ENCODE data around the gene IRF4. TPM values are rescaled to one million over a fixed set of nuclear protein-coding genes. Genes with fewer than 3 reads are reported as not detected.

The IRF4 gene
- total RNA-seq, 2 experiments from 2014 or later = 409 to 439 TPM

DNA sequence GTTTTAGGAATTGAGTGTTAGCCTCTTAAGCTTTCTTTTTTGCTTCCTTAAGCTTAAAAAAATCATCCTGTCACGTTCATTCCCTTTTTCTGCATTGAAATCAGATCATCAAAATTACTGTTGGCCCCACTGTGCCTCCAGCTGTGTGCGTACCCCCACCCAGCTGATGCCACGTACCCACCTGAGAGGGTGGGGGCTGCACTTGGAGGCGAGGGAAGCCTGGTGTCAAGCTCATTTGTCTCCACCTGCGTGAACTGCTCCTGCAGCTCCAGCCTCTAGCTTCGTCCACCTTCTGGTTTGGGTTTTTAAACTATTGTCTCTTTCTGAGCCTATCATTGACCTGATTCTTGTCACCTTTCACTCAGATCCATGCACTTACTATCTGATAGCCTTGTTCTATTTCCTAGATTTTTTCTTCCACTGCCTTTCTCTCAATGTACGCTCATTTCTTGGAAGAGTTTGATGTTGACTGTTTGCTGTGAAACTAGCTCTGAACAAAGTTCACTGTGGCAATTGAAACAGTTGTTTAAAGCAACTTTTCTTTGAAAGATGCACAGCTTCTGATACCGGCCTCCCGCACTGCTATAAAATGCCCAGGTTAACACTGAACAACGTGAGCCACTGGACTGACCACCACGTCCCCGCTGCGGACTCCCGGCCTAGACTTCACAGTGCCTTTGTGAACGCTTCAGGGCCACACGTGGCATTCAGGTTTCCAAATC is 30.0 kb upstream of the IRF4 start:
- TF ChIP-seq, protein P1, sequence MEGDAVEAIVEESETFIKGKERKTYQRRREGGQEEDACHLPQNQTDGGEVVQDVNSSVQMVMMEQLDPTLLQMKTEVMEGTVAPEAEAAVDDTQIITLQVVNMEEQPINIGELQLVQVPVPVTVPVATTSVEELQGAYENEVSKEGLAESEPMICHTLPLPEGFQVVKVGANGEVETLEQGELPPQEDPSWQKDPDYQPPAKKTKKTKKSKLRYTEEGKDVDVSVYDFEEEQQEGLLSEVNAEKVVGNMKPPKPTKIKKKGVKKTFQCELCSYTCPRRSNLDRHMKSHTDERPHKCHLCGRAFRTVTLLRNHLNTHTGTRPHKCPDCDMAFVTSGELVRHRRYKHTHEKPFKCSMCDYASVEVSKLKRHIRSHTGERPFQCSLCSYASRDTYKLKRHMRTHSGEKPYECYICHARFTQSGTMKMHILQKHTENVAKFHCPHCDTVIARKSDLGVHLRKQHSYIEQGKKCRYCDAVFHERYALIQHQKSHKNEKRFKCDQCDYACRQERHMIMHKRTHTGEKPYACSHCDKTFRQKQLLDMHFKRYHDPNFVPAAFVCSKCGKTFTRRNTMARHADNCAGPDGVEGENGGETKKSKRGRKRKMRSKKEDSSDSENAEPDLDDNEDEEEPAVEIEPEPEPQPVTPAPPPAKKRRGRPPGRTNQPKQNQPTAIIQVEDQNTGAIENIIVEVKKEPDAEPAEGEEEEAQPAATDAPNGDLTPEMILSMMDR (IDR thresholded peaks at IDR 0.05) = no peak
- Mint-ChIP-seq H3K9me3 (peaks cover 13% of the 10 kb centered on the region), H3K4me3 (no peak overlapping the region), H3K36me3 (ENCODE audit: low read depth) (no peaks in the 10 kb centered on the region), H3K27ac (no peak overlapping the region), H3K4me1 (ENCODE audit: low read depth) (peaks cover 8% of the 10 kb centered on the region), H3K27me3 (peaks cover 3% of the 10 kb centered on the region)
- ATAC-seq (no peak), DNase-seq (no peak)
- ChIA-PET CTCF (interaction anchor here (2.3 kb wide), 1 partner anchor 12 kb away, joined by 8 read pairs; no protein-coding TSS in a partner anchor), POLR2A (interaction anchor here (1.1 to 1.2 kb wide), 2 partner anchors 28 to 135 kb away, joined by 3 read pairs; no protein-coding TSS in a partner anchor)
- intact Hi-C loops (cut with micrococcal nuclease) = no loop called here

DNA sequence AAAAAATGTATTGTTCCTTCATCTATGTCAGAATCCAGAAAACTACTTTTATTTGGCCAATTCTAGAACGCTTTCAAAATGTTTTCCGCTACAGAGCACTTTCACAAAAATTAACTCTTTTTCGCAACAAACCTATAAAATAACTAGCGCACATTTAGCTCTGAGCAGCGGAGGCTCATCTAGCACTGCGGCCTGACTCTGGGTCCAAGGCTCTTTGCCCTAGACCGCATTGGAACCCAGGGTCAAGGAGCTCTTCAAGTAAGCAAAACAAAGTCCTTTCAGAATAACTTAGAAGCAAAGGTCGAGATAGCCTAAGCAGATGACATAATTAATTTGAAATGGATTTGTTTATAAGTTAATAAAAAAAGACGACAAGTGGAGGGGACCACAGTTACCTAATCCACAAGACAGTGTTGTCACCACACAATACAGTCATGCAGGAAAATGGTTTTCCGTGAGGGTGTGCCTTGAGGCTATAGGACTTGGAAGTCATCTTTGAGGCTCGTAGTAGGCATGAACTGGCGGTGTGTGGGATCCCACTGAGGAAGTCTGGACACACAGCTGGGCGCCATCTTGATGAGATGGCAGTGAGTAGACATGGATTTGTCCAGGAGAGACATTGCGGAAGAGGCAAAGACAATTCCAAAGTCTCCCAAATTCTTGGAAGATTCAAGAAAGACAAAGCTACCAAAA is 29.2 kb upstream of the IRF4 start:
- no peak for DNase-seq
- intact Hi-C loops (cut with micrococcal nuclease) = no loop called here
- ATAC-seq = no peak
- H3K27me3 Mint-ChIP-seq = peaks cover 3% of the 10 kb centered on the region
- TF ChIP-seq, protein P1 (IDR thresholded peaks at IDR 0.05) = no peak
- H3K36me3 Mint-ChIP-seq (ENCODE audit: low read depth) = no peaks in the 10 kb centered on the region
- ChIA-PET CTCF (no interaction called here), POLR2A (interaction anchor here (0.6 kb wide), 1 partner anchor 191 kb away, joined by 4 read pairs; no protein-coding TSS in a partner anchor)
- H3K9me3 Mint-ChIP-seq = peaks cover 13% of the 10 kb centered on the region
- no peaks in the 10 kb centered on the region for H3K4me1 Mint-ChIP-seq (ENCODE audit: low read depth)
- no peak overlapping the region for H3K27ac Mint-ChIP-seq
- no peak overlapping the region for H3K4me3 Mint-ChIP-seq

DNA sequence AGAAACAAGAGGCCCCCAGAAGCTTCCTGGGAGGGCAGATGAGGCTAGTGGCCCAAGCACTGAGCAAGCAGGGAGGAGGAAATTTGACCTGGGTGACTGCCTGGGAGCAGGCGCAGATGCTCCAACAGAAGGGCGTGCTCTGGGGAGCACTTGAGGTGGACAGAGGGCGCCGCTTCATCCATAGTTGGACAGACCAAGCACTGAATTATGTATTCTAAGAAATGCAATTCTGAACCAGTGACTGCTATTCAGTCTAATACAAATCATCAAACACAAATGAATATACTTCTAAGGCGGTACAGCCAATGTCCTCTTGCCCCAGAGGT is 28.7 kb upstream of the IRF4 start:
- intact Hi-C loops (cut with micrococcal nuclease) = no loop called here
- CTCF ChIA-PET = no interaction called here
- H3K36me3 Mint-ChIP-seq (ENCODE audit: low read depth) = no peaks in the 10 kb centered on the region
- no peak overlapping the region for H3K4me3 Mint-ChIP-seq
- peaks cover 13% of the 10 kb centered on the region for H3K9me3 Mint-ChIP-seq
- no peak overlapping the region for H3K27ac Mint-ChIP-seq
- POLR2A ChIA-PET = interaction anchor here (0.6 kb wide), 1 partner anchor 182 kb away, joined by 4 read pairs; no protein-coding TSS in a partner anchor
- DNase-seq (no peak), ATAC-seq (no peak)
- H3K27me3 Mint-ChIP-seq = peaks cover 3% of the 10 kb centered on the region
- TF ChIP-seq, protein P1 (IDR thresholded peaks at IDR 0.05) = no peak
- H3K4me1 Mint-ChIP-seq (ENCODE audit: low read depth) = no peaks in the 10 kb centered on the region

DNA sequence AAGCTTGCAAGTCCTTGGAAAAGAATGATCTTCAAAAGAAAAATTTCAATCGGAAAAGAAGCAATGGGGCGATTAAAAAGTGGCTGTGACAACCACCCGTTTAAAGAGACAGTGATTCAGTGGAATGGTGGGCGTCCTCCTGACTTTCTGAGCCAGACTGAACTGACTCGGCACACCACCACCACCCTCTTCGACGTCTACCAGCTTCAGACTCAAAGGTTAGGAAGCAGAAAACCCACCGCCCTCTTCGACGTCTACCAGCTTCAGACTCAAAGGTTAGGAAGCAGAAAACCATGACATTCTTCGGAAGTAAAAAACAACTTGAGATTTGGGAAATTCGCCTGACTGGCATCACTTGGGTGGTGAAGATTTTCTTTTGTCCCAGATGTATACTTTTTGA is 28.3 kb upstream of the IRF4 start:
- no peak overlapping the region for H3K27ac Mint-ChIP-seq
- intact Hi-C loops (cut with micrococcal nuclease) = no loop called here
- H3K4me1 Mint-ChIP-seq (ENCODE audit: low read depth) = no peaks in the 10 kb centered on the region
- DNase-seq (no peak), ATAC-seq (no peak)
- ChIA-PET CTCF (no interaction called here), POLR2A (interaction anchor here (0.6 kb wide), 1 partner anchor 183 kb away, joined by 4 read pairs; no protein-coding TSS in a partner anchor)
- H3K9me3 Mint-ChIP-seq = peaks cover 13% of the 10 kb centered on the region
- H3K27me3 Mint-ChIP-seq = peaks cover 3% of the 10 kb centered on the region
- H3K36me3 Mint-ChIP-seq (ENCODE audit: low read depth) = no peaks in the 10 kb centered on the region
- no peak overlapping the region for H3K4me3 Mint-ChIP-seq
- TF ChIP-seq, protein P1 (IDR thresholded peaks at IDR 0.05) = no peak

DNA sequence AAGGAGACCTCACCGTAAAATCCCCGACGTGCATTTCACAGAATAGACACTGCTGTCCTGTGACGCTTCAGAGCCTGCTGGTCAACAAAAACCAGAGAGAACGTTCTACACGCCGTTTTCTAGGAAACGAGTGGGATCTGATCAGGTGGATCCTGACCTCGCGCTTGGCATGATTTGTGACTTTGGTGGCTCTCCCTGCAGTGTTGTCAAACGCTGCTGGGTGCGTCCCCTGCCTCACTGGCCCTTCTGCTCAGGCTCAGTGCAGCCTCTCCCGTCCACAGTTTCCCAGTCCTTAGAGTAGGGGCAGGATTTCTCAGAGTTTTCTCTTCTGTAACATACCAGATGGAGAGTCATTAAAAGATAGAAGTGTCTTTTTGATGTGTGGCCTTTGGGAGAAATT is 27.6 kb upstream of the IRF4 start:
- no peak for ATAC-seq
- CTCF ChIA-PET = no interaction called here
- TF ChIP-seq, protein P1 (IDR thresholded peaks at IDR 0.05) = no peak

More for the DNA sequence above, 27.6 kb upstream of the IRF4 start:
- peaks cover 13% of the 10 kb centered on the region for H3K9me3 Mint-ChIP-seq
- no peaks in the 10 kb centered on the region for H3K4me1 Mint-ChIP-seq (ENCODE audit: low read depth)
- no peaks in the 10 kb centered on the region for H3K36me3 Mint-ChIP-seq (ENCODE audit: low read depth)
- intact Hi-C loops (cut with micrococcal nuclease) = no loop called here
- POLR2A ChIA-PET = no interaction called here
- H3K4me3 Mint-ChIP-seq = no peak overlapping the region
- DNase-seq = no peak
- peaks cover 3% of the 10 kb centered on the region for H3K27me3 Mint-ChIP-seq
- H3K27ac Mint-ChIP-seq = no peak overlapping the region
